ENCODE results near the gene CARMIL1. TPM values are rescaled to one million over a fixed set of nuclear protein-coding genes. Genes with fewer than 3 reads are reported as not detected.

Gene CARMIL1
- total and polyA plus RNA-seq, 2 of the 8 experiments (the other 6 are each of a cell fraction or from before 2014, with no cell fraction given) = 20.3 to 40.4 TPM

DNA sequence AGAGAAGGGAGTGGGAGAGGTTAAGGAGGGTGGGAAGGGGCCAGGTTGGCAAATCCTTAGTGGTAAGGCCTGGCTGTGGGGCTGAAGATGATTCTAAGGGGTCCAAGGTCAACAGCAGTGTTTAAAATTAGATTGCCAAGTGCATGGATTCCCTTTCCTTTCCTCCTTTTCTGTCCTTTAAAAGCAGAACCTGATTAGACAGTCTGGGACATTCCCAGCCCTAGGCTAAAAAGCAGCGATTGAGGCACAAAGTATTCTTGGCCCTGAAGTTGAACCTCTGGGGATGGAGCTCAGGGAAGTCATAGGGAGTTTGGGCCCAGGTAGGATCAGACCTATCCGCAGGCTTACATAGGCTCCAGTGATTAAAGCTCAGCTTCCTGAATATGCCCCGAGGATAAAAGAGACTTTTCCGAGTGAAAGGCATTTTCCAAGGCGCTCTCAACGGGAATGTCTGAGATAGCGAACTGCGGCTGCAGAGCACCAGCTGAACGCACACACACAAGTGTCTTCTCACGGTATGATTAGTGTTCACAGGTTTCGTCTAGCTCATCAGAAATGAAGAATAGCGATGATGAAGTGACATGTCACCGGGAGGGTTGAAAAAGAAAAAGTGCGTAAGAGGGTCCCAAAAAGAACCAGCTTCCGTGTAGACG lies 787 bp upstream of the CARMIL1 start (continued):
- TF ChIP-seq, protein P1, sequence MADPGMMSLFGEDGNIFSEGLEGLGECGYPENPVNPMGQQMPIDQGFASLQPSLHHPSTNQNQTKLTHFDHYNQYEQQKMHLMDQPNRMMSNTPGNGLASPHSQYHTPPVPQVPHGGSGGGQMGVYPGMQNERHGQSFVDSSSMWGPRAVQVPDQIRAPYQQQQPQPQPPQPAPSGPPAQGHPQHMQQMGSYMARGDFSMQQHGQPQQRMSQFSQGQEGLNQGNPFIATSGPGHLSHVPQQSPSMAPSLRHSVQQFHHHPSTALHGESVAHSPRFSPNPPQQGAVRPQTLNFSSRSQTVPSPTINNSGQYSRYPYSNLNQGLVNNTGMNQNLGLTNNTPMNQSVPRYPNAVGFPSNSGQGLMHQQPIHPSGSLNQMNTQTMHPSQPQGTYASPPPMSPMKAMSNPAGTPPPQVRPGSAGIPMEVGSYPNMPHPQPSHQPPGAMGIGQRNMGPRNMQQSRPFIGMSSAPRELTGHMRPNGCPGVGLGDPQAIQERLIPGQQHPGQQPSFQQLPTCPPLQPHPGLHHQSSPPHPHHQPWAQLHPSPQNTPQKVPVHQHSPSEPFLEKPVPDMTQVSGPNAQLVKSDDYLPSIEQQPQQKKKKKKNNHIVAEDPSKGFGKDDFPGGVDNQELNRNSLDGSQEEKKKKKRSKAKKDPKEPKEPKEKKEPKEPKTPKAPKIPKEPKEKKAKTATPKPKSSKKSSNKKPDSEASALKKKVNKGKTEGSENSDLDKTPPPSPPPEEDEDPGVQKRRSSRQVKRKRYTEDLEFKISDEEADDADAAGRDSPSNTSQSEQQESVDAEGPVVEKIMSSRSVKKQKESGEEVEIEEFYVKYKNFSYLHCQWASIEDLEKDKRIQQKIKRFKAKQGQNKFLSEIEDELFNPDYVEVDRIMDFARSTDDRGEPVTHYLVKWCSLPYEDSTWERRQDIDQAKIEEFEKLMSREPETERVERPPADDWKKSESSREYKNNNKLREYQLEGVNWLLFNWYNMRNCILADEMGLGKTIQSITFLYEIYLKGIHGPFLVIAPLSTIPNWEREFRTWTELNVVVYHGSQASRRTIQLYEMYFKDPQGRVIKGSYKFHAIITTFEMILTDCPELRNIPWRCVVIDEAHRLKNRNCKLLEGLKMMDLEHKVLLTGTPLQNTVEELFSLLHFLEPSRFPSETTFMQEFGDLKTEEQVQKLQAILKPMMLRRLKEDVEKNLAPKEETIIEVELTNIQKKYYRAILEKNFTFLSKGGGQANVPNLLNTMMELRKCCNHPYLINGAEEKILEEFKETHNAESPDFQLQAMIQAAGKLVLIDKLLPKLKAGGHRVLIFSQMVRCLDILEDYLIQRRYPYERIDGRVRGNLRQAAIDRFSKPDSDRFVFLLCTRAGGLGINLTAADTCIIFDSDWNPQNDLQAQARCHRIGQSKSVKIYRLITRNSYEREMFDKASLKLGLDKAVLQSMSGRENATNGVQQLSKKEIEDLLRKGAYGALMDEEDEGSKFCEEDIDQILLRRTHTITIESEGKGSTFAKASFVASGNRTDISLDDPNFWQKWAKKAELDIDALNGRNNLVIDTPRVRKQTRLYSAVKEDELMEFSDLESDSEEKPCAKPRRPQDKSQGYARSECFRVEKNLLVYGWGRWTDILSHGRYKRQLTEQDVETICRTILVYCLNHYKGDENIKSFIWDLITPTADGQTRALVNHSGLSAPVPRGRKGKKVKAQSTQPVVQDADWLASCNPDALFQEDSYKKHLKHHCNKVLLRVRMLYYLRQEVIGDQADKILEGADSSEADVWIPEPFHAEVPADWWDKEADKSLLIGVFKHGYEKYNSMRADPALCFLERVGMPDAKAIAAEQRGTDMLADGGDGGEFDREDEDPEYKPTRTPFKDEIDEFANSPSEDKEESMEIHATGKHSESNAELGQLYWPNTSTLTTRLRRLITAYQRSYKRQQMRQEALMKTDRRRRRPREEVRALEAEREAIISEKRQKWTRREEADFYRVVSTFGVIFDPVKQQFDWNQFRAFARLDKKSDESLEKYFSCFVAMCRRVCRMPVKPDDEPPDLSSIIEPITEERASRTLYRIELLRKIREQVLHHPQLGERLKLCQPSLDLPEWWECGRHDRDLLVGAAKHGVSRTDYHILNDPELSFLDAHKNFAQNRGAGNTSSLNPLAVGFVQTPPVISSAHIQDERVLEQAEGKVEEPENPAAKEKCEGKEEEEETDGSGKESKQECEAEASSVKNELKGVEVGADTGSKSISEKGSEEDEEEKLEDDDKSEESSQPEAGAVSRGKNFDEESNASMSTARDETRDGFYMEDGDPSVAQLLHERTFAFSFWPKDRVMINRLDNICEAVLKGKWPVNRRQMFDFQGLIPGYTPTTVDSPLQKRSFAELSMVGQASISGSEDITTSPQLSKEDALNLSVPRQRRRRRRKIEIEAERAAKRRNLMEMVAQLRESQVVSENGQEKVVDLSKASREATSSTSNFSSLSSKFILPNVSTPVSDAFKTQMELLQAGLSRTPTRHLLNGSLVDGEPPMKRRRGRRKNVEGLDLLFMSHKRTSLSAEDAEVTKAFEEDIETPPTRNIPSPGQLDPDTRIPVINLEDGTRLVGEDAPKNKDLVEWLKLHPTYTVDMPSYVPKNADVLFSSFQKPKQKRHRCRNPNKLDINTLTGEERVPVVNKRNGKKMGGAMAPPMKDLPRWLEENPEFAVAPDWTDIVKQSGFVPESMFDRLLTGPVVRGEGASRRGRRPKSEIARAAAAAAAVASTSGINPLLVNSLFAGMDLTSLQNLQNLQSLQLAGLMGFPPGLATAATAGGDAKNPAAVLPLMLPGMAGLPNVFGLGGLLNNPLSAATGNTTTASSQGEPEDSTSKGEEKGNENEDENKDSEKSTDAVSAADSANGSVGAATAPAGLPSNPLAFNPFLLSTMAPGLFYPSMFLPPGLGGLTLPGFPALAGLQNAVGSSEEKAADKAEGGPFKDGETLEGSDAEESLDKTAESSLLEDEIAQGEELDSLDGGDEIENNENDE (IDR thresholded peaks at IDR 0.05; ENCODE audit: insufficient replicate concordance, low read length) = no peak
- TF ChIP-seq SIN3A (conservative IDR thresholded peaks at IDR 0.05 in 1 of 2, IDR thresholded peaks at IDR 0.05 in 1 of 2; ENCODE audit: low read depth in 1 of 2, low read length in 2 of 2) (peak in 1 of 2 experiments; percentile 12; a peak in 1 of 4 replicates), HDAC2 (IDR thresholded peaks at IDR 0.05; ENCODE audit: borderline replicate concordance in 1 of 2, low read depth in 2 of 2, low read length in 2 of 2) (no peak), TAF7 (optimal IDR thresholded peaks at IDR 0.05; ENCODE audit: borderline replicate concordance, low read depth, low read length) (no peak), SAP30 (IDR thresholded peaks at IDR 0.05; ENCODE audit: insufficient read depth, insufficient replicate concordance, low read length) (peak; percentile 83)
- TF ChIP-seq, protein P2, sequence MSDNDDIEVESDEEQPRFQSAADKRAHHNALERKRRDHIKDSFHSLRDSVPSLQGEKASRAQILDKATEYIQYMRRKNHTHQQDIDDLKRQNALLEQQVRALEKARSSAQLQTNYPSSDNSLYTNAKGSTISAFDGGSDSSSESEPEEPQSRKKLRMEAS (IDR thresholded peaks at IDR 0.05) = peak; percentile 34; the same call in 1 of the 2 replicates

All from H1 (cell line).